Measurements from ENCODE around the gene TFB1M. TPM values are rescaled to one million over a fixed set of nuclear protein-coding genes. Genes with fewer than 3 reads are reported as not detected.

TFB1M gene
- polyA plus RNA-seq, 1 experiment: 20.4 TPM

GRCh38 chr6:155290491-155290890 is 23.8 kb downstream of the TFB1M start:
- H3K9me3 ChIP-seq (ENCODE audit: control insufficient read depth, insufficient read depth, low read length): no peaks in the 10 kb centered on the region
- DNase-seq (ENCODE audit: low read depth, low spot score): no peak
- TF ChIP-seq, protein P1, sequence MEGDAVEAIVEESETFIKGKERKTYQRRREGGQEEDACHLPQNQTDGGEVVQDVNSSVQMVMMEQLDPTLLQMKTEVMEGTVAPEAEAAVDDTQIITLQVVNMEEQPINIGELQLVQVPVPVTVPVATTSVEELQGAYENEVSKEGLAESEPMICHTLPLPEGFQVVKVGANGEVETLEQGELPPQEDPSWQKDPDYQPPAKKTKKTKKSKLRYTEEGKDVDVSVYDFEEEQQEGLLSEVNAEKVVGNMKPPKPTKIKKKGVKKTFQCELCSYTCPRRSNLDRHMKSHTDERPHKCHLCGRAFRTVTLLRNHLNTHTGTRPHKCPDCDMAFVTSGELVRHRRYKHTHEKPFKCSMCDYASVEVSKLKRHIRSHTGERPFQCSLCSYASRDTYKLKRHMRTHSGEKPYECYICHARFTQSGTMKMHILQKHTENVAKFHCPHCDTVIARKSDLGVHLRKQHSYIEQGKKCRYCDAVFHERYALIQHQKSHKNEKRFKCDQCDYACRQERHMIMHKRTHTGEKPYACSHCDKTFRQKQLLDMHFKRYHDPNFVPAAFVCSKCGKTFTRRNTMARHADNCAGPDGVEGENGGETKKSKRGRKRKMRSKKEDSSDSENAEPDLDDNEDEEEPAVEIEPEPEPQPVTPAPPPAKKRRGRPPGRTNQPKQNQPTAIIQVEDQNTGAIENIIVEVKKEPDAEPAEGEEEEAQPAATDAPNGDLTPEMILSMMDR (IDR thresholded peaks at IDR 0.05; ENCODE audit: low read depth, low read length): no peak
- no peak overlapping the region for H3K4me3 ChIP-seq (ENCODE audit: low read depth, low read length)
- no peaks in the 10 kb centered on the region for H3K27me3 ChIP-seq (ENCODE audit: control insufficient read depth, insufficient read depth, low read length)
- POLR2A ChIA-PET: no interaction called here
- H3K27ac ChIP-seq (ENCODE audit: low read depth, low read length): no peak overlapping the region
- CTCF ChIA-PET: interaction anchor here (1.1 kb wide), 1 partner anchor 43 kb away, joined by 3 read pairs; no protein-coding TSS in a partner anchor

GRCh38 chr6:155287762-155288161 is 26.5 kb downstream of the TFB1M start:
- H3K27ac ChIP-seq (ENCODE audit: low read depth, low read length): no peak overlapping the region
- TF ChIP-seq, protein P1 (IDR thresholded peaks at IDR 0.05; ENCODE audit: low read depth, low read length): no peak
- DNase-seq (ENCODE audit: low read depth, low spot score): no peak
- CTCF ChIA-PET: interaction anchor here (0.9 to 2.0 kb wide), 4 partner anchors 12 to 110 kb away, joined by 3 to 5 read pairs (median 4); no protein-coding TSS in a partner anchor
- no peaks in the 10 kb centered on the region for H3K9me3 ChIP-seq (ENCODE audit: control insufficient read depth, insufficient read depth, low read length)
- no peaks in the 10 kb centered on the region for H3K27me3 ChIP-seq (ENCODE audit: control insufficient read depth, insufficient read depth, low read length)
- H3K4me3 ChIP-seq (ENCODE audit: low read depth, low read length): no peak overlapping the region
- POLR2A ChIA-PET: no interaction called here

DNA sequence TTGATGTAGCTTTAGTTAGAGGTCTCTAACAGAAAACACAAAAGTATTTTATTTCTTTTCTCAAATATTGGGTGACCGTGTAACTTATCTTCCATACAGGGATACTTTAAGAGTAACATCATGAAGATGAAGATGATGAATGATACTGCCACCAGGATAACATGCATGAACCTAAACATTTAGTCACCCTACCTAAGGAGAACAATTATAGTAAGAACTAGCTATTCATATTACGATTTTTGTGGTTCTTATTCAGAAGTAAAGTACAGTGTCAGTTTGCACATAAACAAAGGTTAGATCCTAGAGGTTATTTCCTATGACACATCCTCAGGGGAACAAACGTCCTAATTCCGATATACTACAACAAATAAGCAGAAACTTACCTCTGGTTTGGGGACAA is 29.5 kb downstream of the TFB1M start:
- CTCF ChIA-PET: no interaction called here
- no peak overlapping the region for H3K27ac ChIP-seq (ENCODE audit: low read depth, low read length)
- TF ChIP-seq, protein P1 (IDR thresholded peaks at IDR 0.05; ENCODE audit: low read depth, low read length): no peak
- no peak overlapping the region for H3K4me3 ChIP-seq (ENCODE audit: low read depth, low read length)
- H3K9me3 ChIP-seq (ENCODE audit: control insufficient read depth, insufficient read depth, low read length): no peaks in the 10 kb centered on the region
- DNase-seq (ENCODE audit: low read depth, low spot score): no peak
- POLR2A ChIA-PET: no interaction called here
- H3K27me3 ChIP-seq (ENCODE audit: control insufficient read depth, insufficient read depth, low read length): no peaks in the 10 kb centered on the region

- DNase-seq (ENCODE audit: low read depth, low spot score): no peak
- TF ChIP-seq, protein P1 (IDR thresholded peaks at IDR 0.05; ENCODE audit: low read depth, low read length): no peak
- H3K4me3 ChIP-seq (ENCODE audit: low read depth, low read length): no peak overlapping the region
- H3K9me3 ChIP-seq (ENCODE audit: control insufficient read depth, insufficient read depth, low read length): no peaks in the 10 kb centered on the region
- CTCF ChIA-PET: interaction anchor here (0.6 kb wide), 1 partner anchor 10 kb away, joined by 3 read pairs; no protein-coding TSS in a partner anchor
- H3K27ac ChIP-seq (ENCODE audit: low read depth, low read length): no peak overlapping the region
- POLR2A ChIA-PET: no interaction called here
- H3K27me3 ChIP-seq (ENCODE audit: control insufficient read depth, insufficient read depth, low read length): no peaks in the 10 kb centered on the region
These were observed 35.8 kb downstream of the TFB1M start for GRCh38 chr6:155278319-155279049.

GRCh38 chr6:155276638-155277037 is 37.6 kb downstream of the TFB1M start:
- TF ChIP-seq, protein P1 (IDR thresholded peaks at IDR 0.05; ENCODE audit: low read depth, low read length): no peak
- CTCF ChIA-PET: interaction anchor here (0.8 to 1.6 kb wide), 3 partner anchors 8 to 409 kb away, joined by 3 to 10 read pairs (median 6); no protein-coding TSS in a partner anchor
- Histone ChIP-seq H3K27me3 (ENCODE audit: control insufficient read depth, insufficient read depth, low read length) (no peaks in the 10 kb centered on the region), H3K4me3 (ENCODE audit: low read depth, low read length) (no peak overlapping the region), H3K9me3 (ENCODE audit: control insufficient read depth, insufficient read depth, low read length) (no peaks in the 10 kb centered on the region), H3K27ac (ENCODE audit: low read depth, low read length) (no peak overlapping the region)
- DNase-seq (ENCODE audit: low read depth, low spot score): no peak
- POLR2A ChIA-PET: no interaction called here
